ENCODE measurements around the gene TJAP1.
A peak's percentile ranks its signal among the peaks of the same experiment; 100 is the strongest.
"Not testable (repeated sequence)": the region's sequence is repeated elsewhere in the genome, so short reads cannot be mapped to it uniquely, and the experiment has no call there.

TJAP1 gene

DNA sequence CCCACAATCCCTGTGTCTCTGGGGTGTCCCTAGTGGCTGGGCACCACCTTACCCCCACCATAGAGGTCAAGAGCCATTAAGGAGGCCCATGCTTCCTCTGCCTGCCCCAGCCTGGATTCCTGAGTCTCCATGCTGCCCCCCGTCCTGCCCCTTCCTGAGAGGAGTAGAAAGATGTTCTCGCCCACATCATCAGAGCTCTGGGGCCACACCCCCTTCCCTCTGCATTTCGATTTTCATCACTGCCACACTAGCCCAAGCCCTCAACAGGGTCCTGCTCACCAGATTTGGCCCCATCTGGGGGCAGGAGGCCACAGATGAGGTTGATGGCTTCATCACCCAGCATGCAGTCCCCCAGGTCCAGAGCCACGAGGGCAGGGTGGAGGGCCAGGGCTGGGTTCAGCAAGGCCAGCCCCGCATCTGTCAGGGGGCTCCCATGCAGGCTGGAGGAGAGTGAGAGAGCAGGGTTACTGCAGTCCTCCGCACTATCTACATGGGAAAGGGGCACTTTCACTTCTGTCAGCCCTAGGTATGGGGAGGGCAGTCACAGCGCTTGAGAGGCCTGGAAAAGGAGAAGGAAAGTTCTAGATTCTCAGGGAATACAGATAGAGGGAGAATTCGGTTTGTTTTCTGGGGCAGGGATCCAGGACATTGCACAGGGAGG is 31.2 kb downstream of the TJAP1 start:
- no peak for DNase-seq

DNA sequence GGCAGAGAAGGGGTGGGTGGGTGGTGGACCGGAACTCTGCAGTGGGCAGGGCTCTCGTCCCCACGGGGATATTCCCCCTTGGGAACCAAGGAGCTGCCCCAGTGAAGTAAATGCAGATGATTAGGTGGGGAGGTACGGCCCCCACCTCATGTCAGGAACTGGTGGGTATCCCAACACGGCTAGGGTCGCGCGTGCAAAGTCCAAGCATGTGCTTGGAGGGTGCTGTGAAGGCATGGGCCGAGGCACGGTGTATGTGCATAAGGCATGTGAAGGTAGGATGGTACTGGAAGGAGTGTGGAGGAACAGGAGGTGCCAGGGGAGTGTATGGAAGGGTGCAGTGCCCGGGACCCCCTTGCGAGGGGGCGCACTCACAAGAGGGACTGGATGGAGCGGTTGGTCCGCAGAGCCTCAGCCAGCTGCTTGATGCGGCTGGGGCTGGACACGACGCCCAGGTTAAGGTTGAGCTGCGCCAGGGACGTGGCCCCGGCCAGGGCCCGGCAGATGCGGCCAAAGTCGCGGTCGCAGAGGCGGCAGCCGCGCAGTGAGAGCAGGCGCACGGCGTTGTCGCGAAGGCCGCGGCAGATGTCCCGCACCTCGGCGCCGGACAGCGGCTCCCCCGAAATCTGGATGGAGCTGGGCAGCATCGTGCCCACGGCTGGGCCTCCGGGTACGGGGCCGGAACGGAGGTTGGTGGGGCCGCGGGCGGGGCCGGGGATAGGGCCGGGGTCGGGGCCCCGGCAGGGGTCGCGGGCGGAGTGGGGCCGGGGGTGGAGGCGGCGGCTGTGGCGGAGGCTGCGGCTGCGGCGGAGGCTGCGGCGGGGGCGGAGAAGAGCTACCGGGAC is 32.0 kb downstream of the TJAP1 start:
- DNase-seq, result peak in 1 of 2 experiments; percentile 33

DNA sequence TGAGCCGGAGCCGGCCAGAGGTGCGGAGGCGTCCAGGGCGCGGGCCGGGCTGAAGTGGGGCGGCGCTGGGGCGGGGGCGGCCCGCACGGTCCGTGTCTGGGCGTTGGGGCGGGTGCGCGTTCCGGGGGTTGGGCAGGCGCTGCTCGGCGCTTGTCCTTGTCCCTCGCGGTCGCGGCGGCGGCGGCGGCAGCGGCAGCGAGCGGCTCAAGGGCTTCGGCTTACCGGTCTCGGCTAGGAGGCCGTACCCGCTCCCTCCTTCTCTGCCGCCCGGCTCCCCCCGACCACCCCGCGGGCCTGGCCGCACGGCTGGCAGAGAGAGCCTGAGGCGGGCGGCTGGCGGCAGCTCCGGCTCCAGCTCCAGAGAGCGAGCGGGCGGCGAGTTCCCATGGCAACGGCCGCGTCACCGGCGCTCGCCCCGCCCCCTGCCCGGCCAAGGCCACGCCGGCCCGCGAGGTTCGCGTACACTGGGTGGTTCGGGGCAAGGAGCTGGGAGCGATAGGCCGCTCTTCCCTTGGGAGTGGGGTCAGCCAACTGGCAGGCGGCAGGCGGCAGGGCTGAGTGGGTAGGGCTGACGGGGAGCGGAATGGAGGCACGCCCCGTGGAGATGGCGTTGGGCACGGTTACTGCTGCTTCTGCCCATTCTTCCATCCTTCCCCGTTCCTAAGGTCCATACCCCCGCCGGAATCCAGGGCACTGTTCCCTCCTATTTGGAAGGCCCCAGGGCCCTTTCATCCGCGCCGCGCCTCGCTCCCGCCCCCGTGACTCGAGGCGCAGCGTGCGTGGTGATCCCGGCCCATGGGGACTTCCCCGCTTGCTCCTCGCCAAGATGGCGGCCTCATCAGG is 32.8 kb downstream of the TJAP1 start, which contains the start of gene LRRC73:
TSS of gene LRRC73 (minus strand) at position 363 of the 843 bp plus-strand sequence. CDS start 561 bp downstream, outside the sequence.
- peak; percentile 81 to 88 for DNase-seq

DNA sequence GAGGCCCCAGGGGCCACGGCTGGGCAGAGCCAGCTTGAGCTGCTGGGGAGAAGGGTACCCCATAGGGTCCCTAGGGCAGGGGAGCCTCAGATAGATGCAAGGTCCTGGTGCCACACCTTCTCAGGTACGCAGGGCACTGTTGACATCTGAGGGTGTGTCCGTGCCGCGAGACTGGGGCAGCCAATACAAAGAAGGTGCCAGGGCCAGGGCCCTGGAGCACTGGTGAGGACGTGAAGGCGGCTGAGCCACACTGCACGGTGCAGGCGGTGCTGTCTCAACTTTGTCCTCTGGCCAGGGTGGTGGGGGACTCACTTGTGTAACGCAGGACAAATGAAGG is 33.4 kb downstream of the TJAP1 start:
- DNase-seq, result peak in 1 of 2 experiments; percentile 25

DNA sequence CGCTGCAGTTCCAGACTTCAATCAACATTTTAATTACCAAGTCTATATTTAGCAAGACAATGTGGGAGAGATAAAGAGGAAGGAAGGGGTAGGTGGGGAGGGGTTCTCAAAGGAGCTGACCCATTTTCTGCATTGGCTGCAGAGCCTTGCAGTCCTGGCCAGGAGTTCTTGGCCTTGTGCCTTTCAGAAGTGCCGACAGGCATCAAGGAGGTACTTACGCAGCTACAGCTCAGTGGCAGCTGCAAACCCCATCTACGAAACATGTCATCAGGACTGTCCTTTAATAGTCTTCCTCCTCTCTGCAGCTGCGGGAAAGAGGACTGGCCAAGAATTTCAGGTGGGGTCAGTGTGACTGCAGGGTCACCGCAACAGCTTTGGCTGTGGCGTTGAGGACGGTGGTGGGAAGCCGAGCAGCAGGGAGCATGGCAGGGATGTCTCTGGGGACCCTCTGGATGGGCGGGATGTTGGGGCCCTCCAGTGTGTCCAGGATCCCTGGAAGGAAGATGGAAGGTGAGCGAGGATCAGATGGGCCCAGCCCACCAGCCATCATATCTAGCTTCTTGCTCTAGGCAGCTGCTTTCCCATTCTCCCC is 34.5 kb downstream of the TJAP1 start:
- DNase-seq, result no peak

DNA sequence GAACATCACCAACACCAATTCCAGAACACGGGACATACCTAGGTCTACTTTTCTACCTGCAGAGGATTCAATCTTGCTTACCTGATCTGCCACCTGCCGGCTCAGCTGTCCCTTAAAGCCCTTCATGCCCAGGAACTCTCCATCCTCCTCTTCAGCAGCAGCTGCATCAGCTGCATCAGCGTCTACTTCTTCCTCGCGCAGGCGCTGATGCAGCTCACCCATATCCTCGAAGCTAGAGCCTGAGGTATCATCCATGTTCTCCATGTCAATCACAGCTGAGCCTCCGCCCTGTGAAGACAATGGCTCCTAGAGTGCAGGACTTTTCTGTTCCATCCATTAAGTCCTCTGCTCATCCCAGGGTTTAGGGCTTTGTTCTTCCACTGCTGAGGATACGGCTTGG is 38.4 kb downstream of the TJAP1 start:
- no peak for DNase-seq

DNA sequence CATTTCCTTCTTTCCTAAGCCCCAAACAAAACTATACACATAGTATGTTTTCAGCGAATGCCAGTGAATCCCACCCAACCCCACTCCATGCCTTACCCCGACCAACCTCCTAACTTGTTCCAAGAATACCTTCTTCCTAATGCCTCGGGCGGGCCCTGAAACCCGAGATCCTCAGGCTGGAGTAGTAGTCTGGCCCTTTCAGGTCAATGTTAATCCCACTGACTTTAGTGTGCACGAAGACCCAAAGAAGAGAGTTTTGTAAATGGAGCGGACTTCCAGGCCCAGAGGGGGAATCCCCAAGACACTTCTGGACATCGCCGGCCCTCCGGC is 39.0 kb downstream of the TJAP1 start:
- no peak for DNase-seq

DNA sequence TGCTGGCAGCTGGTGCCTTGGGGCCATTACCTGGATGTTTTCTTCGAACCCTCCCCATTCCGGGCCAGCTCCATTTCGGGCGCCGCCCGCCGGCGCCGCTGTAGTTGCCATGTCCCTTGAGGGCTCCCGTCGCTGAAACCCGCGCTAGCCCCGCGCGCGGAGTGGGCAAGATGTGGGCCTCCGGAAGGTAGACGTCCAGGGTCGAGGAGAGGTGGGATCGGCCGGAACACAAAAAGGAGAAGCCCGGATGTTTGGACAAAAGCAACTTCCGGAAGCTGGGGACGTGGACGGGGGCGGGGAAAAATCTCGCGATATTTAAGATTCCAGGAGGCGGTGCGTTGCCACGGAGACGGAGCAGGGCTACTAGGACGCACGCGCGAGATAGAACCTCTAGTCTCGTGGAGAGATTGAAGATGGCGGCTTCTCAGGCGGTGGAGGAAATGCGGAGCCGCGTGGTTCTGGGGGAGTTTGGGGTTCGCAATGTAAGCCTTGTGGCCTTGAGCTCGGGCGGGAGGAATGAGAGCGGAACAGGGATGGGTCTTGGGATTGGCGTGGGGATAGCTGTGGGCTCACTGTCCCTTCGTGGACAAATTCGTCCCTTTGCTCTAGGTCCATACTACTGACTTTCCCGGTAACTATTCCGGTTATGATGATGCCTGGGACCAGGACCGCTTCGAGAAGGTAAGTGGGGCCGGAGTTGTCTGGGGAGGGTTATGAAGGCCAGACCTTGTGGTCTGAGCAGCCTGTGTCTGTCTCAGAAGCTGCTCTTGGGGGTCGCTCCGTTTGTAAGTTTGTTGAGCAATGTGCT is 39.5 kb downstream of the TJAP1 start, which contains the start of the genes POLR1C and YIPF3:
TSS of gene POLR1C (plus strand) at position 393 of the 808 bp plus-strand sequence. CDS start at position 414, 21 bp downstream.
TSS of gene YIPF3 (minus strand) at position 230 of the 808 bp plus-strand sequence. CDS start at position 111, 119 bp downstream.
- peak; percentile 97 to 98 for DNase-seq

DNA sequence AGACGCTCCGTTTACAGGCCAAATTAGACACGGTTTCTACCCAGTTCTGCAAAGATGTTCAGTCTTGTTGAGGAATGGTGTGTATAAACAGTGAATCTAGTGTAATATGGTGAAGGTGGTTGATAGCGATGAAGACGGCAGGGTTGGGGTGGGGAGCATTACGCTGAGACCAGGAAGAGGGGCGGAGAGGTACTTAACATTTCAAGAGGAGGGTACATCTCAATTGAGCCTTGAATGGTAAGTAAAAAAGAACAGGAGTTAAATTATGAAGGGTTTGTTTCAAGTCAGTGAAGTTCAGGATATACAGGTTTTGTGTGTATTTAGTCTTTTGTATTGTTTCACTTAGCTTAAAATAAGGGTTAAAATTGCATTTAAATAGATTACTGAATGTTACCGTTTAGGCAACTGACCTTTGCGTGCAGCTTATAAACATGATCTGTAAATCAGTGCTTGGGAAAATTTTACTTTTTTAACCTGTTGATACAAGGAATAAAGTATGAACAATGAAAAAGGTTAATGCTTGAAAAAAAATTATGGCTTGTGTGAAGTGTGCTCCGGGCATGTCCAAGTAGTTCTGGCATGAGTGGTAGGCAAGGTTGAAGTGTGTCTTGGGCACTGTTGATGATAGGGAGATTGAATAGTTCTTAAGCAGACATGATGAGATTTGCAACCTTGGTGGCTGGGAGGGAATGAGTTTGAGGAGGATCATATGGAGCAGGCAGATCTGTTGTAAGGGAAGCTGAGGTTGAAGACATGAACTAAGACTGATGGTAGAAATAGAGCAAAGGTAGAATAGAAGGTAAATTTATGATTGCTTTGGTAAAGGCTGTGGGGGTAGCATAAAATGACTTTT is 40.4 kb downstream of the TJAP1 start:
- no peak for DNase-seq

DNA sequence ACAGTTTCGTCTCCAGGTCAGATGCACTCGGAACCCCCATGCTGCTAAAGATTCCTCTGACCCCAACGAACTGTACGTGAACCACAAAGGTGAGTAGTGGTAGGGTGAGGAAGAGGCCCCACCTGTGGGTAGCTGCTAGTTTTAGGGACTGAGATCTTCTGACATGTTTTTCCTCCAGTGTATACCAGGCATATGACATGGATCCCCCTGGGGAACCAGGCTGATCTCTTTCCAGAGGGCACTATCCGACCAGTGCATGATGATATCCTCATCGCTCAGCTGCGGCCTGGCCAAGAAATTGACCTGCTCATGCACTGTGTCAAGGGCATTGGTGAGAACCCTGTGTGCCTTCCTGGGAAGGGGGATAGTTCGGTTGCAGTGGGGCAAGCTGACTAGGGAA is 42.7 kb downstream of the TJAP1 start:
- DNase-seq, result no peak

DNA sequence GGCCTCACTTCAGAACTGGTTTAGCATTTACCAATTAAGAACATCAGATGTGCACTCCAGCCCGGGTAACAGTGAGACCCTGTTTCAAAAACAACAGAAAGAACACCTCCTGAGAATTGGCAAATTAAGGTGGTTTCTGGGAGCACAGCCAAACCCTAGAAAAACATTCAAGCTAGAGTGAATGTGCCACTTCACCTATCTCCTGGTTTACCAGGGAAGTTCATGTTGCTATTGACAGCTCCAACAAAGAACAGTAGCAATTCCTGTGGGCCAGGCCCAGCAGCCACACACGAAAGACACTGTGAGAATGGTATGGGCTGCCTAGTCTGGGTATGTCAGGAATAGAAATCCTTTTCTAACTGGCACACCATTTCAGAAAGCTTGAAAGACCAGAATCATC is 44.5 kb downstream of the TJAP1 start:
- no peak for DNase-seq

DNA sequence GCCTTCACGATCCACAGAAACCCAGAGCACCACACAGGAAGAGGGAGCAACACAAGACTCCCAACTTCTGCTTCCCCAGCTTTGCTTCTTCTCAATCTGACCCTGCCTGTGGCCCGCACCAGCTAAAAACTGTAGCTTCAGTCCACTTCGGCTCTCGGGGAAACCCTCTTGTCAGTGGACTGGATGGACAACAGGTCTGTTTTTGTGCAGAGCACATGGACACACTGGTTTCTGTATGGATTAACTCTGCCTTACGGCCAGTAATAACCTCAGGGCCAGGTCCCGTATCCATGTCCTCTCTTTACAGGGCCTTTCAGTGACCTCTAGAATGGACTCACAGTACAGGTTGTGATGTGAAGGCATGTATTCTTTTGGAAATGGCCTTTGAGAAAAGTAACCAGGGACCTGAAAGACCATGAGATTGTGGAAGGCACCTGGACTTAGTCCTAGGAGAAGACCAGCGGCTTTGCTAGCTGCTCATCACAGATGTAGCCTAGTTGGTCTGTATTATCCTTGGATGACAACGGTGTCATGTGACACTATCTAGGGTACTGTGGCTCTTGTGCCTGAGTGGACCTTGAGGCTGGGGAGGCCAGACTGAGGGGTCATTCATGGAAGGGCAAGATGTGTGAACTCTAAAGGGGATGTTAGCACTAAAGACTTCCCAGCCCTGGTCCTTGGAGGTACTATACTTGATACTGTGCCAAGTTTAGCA is 45.3 kb downstream of the TJAP1 start:
- DNase-seq, result no peak

DNA sequence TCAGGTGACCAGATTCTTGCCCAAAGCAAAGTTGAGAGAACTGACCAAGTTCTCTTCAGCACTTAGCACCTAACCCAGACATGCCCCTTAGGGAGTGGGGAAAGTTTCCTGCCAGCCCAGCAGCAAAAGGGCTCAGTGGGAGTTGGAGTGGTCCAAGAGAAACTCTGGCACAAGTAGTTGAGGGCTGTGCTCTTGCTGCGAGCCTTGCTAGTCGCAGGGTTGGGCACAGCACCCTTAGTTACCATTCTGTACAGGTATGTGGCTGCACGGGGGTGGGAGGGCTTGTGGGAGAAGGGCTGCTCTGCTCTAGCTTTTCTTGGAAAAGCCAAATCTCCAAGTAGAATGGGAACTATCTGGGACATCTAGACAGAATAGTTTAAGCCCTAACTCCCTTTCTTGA is 45.9 kb downstream of the TJAP1 start:
- no peak for DNase-seq

DNA sequence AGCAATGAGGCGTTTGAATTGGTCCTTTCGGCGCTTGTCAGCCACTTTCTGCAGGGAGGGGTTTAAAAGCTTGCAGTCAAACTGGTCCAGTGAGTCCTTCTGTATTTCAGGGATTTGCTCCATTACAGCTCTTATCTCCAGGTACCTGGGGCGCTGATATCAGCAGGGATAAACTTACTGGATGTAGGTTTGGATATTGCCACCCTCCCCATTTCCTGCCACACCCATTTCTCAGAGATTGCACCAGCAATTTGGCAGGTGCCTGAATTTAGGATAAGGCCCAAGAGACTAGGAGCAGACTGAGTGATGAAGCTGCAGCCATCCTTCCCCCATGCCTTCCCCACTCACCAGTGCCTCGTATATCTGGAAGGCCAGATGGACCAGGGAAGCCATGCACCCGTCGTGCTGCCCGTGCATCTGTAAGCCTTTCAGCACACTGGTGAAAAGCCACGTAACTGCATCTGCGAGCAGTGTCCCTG is 47.2 kb downstream of the TJAP1 start:
- no peak for DNase-seq

DNA sequence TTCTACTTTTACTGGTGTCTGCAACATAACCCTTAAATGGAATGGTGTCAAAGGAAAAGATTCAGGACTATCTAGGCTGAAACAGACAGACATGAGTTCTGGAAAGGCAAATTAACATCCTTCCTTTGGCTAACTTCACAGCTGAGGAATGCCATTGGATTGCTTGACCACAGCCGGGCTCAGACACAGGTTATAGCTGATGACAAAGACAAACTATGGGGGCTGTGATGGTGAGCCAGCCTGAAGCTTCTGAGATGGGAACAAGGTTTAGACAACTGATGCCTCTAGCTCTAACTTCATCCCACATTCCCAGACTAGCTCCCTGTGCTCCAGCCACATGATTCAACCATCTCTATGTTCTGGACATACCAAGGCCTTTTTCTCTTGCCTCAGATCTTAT is 54.8 kb downstream of the TJAP1 start:
- DNase-seq, result no peak

DNA sequence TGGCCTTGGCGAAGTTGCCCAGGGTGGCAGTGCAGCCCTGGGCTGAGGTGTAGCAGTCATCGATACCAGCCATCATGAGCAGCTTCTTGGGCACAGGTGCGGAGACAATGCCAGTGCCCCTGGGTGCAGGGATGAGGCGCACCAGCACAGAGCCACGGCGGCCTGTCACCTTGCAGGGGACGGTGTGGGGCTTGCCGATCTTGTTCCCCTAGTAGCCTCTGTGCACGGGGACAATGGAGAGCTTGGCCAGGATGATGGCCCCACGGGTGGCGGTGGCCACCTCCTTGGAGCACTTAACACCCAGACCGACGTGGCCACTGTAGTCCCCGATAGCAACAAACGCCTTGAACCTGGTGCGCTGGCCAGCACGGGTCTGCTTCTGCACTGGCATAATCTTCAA is 61.6 kb downstream of the TJAP1 start:
- DNase-seq, result not testable (repeated sequence)

DNA sequence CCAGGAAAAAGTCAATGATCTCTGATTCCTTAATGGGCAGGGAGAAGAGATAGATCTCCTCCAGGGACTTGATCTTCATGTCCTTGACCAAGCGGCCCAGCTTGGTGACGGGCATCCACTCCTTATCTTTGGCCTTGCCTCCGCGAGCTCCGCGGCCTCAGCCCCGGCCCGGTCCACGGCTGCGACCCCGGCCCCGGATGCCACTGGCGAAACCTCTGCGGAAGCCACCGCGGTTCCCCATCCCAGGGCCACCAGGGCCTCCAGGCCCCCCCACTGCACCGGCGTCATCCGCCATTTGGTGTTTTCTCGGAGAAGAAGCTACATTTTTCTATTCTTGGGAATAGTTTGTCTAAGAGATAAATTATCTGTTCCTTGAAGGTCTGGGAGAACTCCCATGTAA is 62.0 kb downstream of the TJAP1 start:
- not testable (repeated sequence) for DNase-seq

DNA sequence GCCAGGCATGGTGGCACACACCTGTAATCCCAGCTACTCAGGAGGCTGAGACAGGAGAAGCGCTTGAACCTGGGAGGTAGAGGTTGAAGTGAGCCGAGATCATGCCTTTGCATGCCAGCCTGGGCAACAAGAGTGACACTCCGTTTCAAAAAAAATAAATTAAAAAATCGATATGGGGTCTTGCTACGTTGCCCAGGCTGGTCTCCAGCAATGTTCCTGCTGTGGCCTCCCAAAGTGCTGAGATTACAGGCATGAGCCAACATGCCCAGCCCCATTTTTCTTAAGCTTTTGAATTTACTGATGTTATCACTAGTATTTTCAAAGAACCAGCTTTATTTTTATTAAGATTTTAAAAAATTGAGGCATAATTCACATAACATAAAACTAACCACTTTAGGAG is 63.1 kb downstream of the TJAP1 start:
- DNase-seq, result no peak

DNA sequence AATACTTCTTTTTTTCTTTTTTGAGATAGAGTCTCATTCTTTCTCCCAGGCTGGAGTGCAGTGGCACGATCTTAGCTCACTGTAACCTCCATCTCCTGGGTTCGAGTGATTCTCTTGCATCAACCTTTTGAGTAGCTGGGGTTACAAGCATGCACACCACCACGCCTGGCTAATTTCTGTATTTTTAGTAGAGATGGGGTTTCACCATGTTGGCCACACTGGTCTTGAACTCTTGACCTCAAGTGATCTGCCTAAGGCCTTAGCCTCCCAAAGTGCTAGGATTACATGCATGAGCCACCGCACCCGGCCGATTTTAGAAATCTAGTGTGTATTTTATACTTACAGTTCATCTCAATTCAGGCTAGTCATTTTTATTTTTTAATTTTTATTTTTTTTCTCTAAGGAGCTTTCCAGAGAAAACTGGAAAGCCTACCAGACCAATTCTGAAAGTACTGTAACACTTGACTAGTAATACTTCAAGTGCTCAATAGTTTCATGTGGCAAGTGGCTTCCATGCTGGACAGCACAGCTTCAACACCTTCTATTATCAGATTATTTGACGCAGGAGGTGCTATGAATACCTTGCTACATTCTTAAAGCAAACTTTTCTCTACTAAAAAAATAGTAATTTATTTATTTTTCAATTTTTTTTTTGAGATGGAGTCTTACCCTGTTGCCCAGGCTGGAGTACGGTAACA is 64.6 kb downstream of the TJAP1 start:
- DNase-seq, result no peak

DNA sequence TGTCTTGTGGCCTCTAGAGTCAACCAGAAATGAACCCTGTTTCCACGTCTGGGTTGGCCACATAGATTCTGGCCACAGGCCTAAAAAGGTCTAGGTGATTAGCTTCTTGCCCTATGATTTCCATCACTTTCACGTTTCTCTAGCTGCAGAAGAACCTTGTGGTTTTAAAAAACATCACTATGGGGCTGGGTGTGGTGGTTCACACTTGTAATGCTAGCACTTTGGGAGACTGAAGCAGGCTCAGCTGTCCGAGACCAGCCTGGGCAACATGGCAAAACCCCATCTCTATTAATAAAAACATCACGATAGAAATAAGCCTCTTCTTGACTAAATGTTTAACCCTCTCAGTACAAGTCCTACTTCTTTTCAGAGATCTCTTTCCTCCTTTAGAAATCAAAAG is 67.1 kb downstream of the TJAP1 start:
- no peak for DNase-seq

Data from activated T-cell treated with anti-CD3 and anti-CD28 coated beads, Interleukin-2, amount 50 U/mL, for 48 hours (primary cell).